SU-DHL-6 (cell line): ENCODE measurements around the gene MBD5.

Experiments used
- H2AFZ ChIP-seq: fragments of 200-600 bp; sonication (generic); 2 replicates; pipeline ENCODE4 v1.6.1; 2014; ENCODE audit warnings: low read depth, mild to moderate bottlenecking, moderate library complexity, mixed read lengths, antibody characterized with exemption, low read length; ENCODE audit not compliant: severe bottlenecking
- H3F3A ChIP-seq: fragments of 200-600 bp; shearing (Covaris generic); 2 replicates; pipeline ENCODE4 v1.6.0; 2016; ENCODE audit warnings: antibody characterized with exemption, mild to moderate bottlenecking; ENCODE audit not compliant: insufficient read depth
- H3K27ac ChIP-seq: fragments of 200-600 bp; sonication (generic); 2 replicates; pipeline ENCODE4 v1.5.1; 2016; ENCODE audit warnings: low read depth, mild to moderate bottlenecking, low read length, moderate library complexity, mixed read lengths
- H3K27me3 ChIP-seq: fragments of 200-600 bp; sonication (generic), shearing (Covaris generic); 2 replicates; pipeline ENCODE4 v1.6.0; 2014; ENCODE audit warnings: mild to moderate bottlenecking, low read length
- H3K36me3 ChIP-seq: fragments of 200-600 bp; sonication (generic); 2 replicates; pipeline ENCODE4 v1.6.1; 2014; ENCODE audit warnings: mild to moderate bottlenecking, low read length, mixed read lengths
- H3K4me2 ChIP-seq: fragments of 300-600, 200-600 bp; shearing (Covaris generic), sonication (generic); 2 replicates; pipeline ENCODE4 v1.6.0; 2014; ENCODE audit warnings: low read length, low read depth, mild to moderate bottlenecking; ENCODE audit not compliant: poor library complexity, severe bottlenecking
- H3K4me3 ChIP-seq: fragments of 200-600 bp; sonication (generic); 2 replicates; pipeline ENCODE4 v1.5.1; 2014; ENCODE audit warnings: antibody characterized with exemption, low read length, mild to moderate bottlenecking, mixed read lengths; ENCODE audit not compliant: insufficient read depth, poor library complexity, severe bottlenecking
- H3K79me2 ChIP-seq: fragments of 200-600 bp; sonication (generic); 2 replicates; pipeline ENCODE4 v1.6.1; 2014; ENCODE audit warnings: mild to moderate bottlenecking, low read length, moderate library complexity; ENCODE audit not compliant: insufficient read depth
- H3K9ac ChIP-seq: fragments of 200-600 bp; sonication (generic); 2 replicates; pipeline ENCODE4 v1.7.0; 2014; ENCODE audit warnings: mild to moderate bottlenecking, low read length
- H3K9me2 ChIP-seq: fragments of 200-600 bp; sonication (generic); replicated peaks from 2 replicates; pipeline ENCODE4 v1.6.1; 2014; ENCODE audit warnings: low read length; ENCODE audit not compliant: insufficient read depth
- H3K9me3 ChIP-seq: fragments of 200-600 bp; sonication (generic); 2 replicates; pipeline ENCODE4 v1.6.1; 2014; ENCODE audit warnings: low read length, mixed read lengths; ENCODE audit not compliant: insufficient read depth
- H4K20me1 ChIP-seq: fragments of 200-600 bp; sonication (generic); 2 replicates; pipeline ENCODE4 v1.6.1; 2014; ENCODE audit warnings: low read depth, mild to moderate bottlenecking, antibody characterized with exemption, low read length, moderate library complexity, mixed read lengths
- EZH2phosphoT487 ChIP-seq: fragments of 200-600 bp; sonication (generic), shearing (Covaris generic); conservative IDR thresholded peaks from 2 replicates; pipeline ENCODE4 v1.6.1; 2018; ENCODE audit warnings: mild to moderate bottlenecking, antibody characterized with exemption, low read length, moderate library complexity, mixed read lengths
- TF ChIP-seq, protein P1 (sequence below): fragments of 200-600 bp; sonication (generic); IDR thresholded peaks from one replicate; pipeline ENCODE4 v1.5.1; 2017; ENCODE audit warnings: antibody characterized with exemption, mild to moderate bottlenecking, low read length, moderate library complexity; ENCODE audit not compliant: insufficient read depth, poor library complexity, severe bottlenecking

The MBD5 gene

DNA sequence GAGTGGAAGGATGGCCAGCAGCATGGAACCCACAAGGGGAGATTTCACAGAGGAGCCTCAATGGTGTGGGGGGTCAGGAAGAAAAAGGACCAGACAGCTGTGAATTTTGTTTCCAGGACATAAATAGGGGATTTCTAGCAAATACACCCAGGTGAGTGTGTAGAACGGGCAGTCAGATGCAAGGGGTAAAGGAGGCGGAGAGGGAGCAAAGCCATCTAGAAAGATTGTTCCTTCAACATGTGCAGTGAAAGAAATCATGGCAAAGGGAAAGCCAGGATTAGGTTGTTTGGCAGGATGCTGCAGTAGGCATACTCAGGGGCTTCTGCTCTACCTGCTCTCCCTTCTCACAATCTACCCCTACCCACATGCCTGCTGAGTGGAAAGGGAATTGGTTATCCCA lies 504.2 kb downstream of the MBD5 start:
- H3K9me3 ChIP-seq: no peaks in the 10 kb centered on the region
- no peak overlapping the region for H3K4me2 ChIP-seq
- TF ChIP-seq, protein P1, sequence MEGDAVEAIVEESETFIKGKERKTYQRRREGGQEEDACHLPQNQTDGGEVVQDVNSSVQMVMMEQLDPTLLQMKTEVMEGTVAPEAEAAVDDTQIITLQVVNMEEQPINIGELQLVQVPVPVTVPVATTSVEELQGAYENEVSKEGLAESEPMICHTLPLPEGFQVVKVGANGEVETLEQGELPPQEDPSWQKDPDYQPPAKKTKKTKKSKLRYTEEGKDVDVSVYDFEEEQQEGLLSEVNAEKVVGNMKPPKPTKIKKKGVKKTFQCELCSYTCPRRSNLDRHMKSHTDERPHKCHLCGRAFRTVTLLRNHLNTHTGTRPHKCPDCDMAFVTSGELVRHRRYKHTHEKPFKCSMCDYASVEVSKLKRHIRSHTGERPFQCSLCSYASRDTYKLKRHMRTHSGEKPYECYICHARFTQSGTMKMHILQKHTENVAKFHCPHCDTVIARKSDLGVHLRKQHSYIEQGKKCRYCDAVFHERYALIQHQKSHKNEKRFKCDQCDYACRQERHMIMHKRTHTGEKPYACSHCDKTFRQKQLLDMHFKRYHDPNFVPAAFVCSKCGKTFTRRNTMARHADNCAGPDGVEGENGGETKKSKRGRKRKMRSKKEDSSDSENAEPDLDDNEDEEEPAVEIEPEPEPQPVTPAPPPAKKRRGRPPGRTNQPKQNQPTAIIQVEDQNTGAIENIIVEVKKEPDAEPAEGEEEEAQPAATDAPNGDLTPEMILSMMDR: no peak
- no peak for TF ChIP-seq EZH2phosphoT487
- H3K79me2 ChIP-seq: no peaks in the 10 kb centered on the region
- H3K9ac ChIP-seq: no peak overlapping the region
- no peak overlapping the region for H3K27ac ChIP-seq
- H4K20me1 ChIP-seq: no peaks in the 10 kb centered on the region
- H3K27me3 ChIP-seq: no peaks in the 10 kb centered on the region
- no peak overlapping the region for H2AFZ ChIP-seq
- no peaks in the 10 kb centered on the region for H3F3A ChIP-seq
- no peaks in the 10 kb centered on the region for H3K36me3 ChIP-seq
- no peaks in the 10 kb centered on the region for H3K9me2 ChIP-seq
- H3K4me3 ChIP-seq: no peak overlapping the region

DNA sequence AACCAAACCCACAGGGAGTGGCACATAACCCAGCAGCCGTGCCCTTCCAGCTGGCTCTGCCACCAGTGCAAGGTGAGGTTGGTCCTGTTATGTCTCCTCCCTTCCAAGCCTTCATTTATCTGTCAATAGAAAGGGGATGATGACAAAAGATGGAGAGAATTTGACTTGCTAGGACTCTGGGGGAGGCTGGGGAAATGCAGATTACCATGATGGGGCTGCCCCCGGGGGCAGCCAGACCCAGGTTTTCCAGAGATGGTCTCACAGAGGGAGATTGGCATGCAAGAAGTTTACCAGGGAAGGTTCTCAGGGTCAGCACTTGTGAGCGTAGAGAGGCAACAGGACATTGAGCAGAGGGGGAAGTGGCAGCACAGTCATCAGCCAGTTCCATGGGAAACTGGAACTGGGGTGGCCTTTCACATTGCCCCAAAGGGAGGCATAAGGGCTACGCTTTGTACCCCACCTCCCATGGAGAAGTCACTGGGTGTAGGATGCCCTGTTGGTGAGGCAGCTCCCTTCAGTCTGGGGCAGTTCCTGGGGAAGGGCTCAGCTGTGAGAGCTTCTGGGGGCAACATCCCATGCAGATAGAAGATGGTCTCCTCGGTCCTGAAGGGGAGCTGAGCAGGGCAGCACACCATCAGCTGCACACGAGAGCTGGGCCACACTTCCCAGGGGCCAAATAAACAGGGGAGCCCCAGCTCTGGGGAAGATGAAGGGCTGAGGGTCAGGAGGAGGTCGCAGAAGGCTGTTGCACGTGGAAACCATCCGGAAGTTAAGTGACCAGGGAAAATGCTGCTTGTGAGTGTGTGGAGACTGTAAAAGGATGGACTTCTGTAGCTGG lies 505.8 kb downstream of the MBD5 start:
- Histone ChIP-seq H3F3A (no peaks in the 10 kb centered on the region), H3K4me3 (no peak overlapping the region), H3K4me2 (no peak overlapping the region), H3K9me2 (no peaks in the 10 kb centered on the region), H3K9ac (no peak overlapping the region), H3K27me3 (no peaks in the 10 kb centered on the region), H3K79me2 (no peaks in the 10 kb centered on the region), H4K20me1 (no peaks in the 10 kb centered on the region), H3K27ac (no peak overlapping the region), H3K36me3 (no peaks in the 10 kb centered on the region), H2AFZ (no peak overlapping the region), H3K9me3 (no peaks in the 10 kb centered on the region)
- TF ChIP-seq, protein P1: no peak
- TF ChIP-seq EZH2phosphoT487: no peak

DNA sequence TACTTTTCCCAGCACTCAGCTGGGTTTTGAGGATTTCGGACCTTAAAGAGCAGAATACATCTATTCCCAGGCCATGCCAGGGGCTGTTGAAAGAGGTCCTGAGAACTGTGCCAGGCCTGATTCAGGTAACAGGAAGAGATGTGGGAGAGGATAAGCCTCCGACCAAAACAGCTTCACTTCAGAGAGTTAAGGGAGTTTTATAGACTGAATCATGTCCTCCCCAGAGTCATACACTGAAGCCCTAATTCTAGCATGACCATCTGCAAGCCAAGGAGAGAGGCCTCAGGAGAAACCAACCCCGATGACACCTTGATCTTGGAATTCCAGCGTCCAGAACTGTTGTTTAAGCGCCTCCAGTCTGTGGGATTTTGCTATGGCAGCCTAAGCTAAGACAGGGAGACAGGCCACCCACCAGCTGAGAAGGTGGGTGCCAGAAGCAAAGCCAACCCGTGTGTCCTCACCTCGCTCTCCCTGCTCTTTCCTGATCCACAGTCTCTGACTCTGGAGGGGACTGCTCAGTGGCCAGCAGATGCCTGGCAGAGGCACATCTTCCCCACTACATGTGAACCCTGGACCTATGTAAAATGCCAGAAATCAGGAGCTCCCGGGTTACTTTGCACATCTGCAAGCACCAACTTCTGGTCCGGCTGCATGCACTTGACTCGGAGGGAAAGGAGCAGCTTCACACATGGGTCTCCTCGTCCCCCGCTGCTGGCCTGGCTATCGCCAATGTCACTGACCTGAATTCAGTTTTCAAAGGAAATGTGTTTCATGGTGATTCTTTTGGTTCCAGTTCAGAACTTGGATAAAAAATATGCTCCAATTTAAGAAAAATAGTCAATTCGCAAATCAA lies 506.8 kb downstream of the MBD5 start:
- Histone ChIP-seq H3K9me3 (no peaks in the 10 kb centered on the region), H3F3A (no peaks in the 10 kb centered on the region), H4K20me1 (no peaks in the 10 kb centered on the region), H3K9ac (no peak overlapping the region), H3K27ac (no peak overlapping the region), H3K79me2 (no peaks in the 10 kb centered on the region), H3K4me2 (no peak overlapping the region), H2AFZ (no peak overlapping the region), H3K36me3 (no peaks in the 10 kb centered on the region), H3K4me3 (no peak overlapping the region), H3K9me2 (no peaks in the 10 kb centered on the region), H3K27me3 (no peaks in the 10 kb centered on the region)
- TF ChIP-seq, protein P1: no peak
- no peak for TF ChIP-seq EZH2phosphoT487
